Stimulated activated CD8-positive, alpha-beta memory T cell treated with anti-CD3 and anti-CD28 coated beads, Interleukin-15, amount 100 ng/mL, for 24 hours (primary cell): ENCODE results near the gene ANXA1.
"Not testable (repeated sequence)": the region's sequence is repeated elsewhere in the genome, so short reads cannot be mapped to it uniquely, and the experiment has no call there.

ENCODE experiments used
- DNase-seq: peaks from one replicate; pipeline ENCODE4 v3.0.0-alpha.2; 2020; ENCODE audit warnings: low read depth

Gene ANXA1, protein sequence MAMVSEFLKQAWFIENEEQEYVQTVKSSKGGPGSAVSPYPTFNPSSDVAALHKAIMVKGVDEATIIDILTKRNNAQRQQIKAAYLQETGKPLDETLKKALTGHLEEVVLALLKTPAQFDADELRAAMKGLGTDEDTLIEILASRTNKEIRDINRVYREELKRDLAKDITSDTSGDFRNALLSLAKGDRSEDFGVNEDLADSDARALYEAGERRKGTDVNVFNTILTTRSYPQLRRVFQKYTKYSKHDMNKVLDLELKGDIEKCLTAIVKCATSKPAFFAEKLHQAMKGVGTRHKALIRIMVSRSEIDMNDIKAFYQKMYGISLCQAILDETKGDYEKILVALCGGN

GRCh38 chr9:73151653-73152542, at the start of gene ANXA1:
TSS of gene ANXA1 (plus strand) at chr9:73151865. CDS start at chr9:73158536, 6,671 bp downstream.
- no peak for DNase-seq

DNA sequence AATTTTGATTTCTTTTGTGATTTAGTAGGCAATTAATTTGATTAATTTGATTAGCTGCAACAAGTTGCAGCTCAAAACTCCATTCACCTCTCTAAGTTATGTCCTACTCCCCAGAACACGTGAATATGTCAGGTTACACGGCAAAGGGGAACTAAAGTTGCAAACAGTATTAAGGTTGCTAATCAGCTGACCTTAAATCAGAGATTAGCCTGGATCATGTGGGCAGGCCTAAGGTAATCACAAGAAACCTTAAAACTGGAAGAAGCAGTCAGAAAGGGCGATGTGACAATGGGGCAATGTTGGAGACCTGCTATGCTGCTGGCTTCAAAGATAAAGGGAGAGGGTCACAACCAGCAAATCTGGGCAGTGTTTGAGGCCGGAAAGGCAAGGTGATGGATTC, 47.3 kb upstream of the ANXA1 start:
- no peak for DNase-seq

GRCh38 chr9:73104921-73105320, 46.7 kb upstream of the ANXA1 start:
- no peak for DNase-seq

GRCh38 chr9:73107489-73108069, 44.1 kb upstream of the ANXA1 start:
- DNase-seq, result not testable (repeated sequence)

DNA sequence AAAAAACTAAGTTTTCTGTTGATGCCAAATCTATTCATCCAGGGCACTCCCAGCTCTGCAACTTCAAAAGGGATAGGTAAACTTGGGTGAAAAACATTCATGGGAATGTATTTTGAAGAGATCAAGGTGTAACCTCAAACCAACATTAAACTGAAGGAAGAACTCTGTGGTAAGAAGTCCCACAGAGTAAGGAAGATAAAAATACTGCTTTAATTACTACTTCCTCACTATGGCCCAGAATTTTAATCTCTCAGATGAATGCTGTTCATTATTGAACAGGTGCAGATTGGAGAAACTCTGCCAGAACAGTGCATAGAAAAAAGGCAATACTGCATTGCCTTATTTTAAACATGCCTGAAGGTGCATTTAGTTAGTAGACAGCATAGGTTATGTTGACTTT, 37.6 kb upstream of the ANXA1 start:
- no peak for DNase-seq

- no peak for DNase-seq
These were observed 36.7 kb upstream of the ANXA1 start for GRCh38 chr9:73114958-73115357.

DNA sequence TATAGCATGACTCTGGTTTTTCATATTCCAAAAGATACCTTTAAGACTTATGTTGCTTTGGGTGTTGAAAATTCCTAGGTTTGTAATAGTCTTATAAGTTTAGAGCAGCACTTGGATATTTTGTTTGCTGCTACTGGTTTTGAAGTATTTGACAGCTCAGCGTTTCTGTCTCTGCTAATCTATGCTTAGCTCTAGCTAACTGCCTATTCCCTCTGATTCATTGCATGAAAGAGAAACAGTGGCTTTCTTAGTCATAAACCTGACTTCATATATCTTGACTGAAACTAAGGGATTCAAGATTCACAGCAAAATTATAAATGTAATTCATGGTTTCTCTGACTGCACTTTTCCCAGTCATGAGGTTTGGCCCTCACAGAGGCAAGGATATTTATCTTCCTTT, 35.6 kb upstream of the ANXA1 start:
- no peak for DNase-seq

- DNase-seq, result no peak
These were observed 34.8 kb upstream of the ANXA1 start for GRCh38 chr9:73116880-73117279.

DNA sequence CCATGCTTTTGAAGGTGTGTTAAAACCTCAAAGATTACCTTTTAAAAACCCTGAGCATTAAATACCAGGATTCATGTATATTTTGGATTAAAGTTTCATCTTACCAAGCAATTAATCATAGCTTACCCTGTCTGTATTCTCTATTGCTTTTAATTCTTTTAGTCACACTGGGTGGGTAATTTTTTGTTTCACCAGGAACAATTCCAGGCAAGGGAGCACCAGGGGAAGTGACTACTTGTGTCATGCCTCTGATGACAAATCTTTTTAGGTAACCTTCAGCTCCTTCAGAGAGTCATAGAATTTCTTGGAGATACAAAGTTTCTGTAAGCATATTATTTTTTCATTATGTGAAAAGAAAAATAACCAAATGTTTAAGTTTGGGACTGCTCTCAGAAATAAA, 33.4 kb upstream of the ANXA1 start:
- no peak for DNase-seq

DNA sequence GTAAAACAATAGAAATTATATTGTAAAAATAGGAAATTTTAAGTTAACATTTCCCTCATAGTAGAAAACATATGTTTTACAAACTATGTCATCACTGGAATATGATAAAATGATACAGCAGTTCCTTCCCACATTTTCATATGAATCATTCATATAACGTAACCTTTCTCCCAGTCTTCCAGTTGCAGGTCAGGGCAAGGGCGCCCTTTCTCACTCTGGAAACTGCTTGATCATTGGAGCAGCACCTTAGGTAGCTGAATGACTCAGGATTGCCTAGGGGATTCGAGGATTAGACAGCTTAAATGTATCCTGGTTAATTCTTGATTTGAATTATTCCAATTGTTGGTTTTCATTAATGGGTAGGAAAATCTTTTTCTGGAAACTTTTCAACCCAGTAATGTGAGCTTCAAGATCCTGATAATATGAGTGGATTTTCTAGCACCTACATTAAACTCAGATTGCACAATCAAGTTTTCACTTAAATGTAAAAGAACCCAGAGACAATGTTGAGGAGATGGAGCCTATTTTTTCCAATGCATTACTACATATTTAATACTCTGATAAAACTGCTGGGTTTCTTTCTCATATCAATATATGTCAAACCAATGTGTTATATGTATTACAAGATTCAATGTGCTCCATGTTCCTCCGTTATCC, 32.6 kb upstream of the ANXA1 start:
- DNase-seq, result no peak

DNA sequence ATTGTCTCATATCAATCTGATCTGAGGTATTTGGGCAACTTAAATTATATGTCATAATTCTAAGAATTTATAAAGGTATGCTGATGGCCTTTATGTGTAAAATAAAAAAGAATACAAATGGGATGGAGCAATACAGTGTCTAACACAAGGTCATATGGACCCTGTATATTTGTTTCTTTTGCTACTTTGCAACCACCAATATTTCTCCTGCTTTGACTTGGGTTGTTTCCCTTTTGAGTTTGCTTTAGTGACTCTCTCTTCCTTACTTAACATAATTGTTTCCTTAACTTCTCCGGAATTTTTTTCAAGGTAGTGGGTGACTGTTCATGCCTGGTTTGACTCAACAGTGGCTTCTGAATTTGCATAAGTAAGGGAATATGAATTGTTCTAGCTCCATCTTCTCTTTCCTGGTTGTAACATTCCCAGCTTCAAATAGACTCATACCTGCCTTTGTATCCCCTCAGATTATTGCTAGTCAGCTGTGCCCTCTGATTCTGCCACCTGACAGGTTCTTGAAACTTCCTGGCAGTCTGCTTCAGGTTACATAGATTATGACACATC, 30.2 kb upstream of the ANXA1 start:
- no peak for DNase-seq

DNA sequence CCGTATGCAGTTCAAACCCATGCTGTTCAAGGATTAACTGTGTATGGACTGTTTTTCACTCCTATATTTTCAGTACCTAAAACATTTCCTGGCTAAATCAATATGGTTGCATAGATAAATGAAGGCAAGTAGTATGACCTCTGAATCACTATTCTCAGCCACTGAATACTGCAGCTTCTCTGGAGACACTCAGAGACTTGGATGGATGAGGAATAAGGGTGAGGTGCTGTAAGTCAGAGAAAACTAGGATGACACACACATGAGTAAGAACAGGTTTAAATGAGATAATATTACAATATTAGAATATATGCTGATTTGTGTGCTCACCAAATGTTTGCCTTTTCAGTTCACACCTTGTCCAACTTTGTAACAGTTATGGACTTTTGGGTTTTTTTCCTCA, 26.0 kb upstream of the ANXA1 start:
- no peak for DNase-seq

DNA sequence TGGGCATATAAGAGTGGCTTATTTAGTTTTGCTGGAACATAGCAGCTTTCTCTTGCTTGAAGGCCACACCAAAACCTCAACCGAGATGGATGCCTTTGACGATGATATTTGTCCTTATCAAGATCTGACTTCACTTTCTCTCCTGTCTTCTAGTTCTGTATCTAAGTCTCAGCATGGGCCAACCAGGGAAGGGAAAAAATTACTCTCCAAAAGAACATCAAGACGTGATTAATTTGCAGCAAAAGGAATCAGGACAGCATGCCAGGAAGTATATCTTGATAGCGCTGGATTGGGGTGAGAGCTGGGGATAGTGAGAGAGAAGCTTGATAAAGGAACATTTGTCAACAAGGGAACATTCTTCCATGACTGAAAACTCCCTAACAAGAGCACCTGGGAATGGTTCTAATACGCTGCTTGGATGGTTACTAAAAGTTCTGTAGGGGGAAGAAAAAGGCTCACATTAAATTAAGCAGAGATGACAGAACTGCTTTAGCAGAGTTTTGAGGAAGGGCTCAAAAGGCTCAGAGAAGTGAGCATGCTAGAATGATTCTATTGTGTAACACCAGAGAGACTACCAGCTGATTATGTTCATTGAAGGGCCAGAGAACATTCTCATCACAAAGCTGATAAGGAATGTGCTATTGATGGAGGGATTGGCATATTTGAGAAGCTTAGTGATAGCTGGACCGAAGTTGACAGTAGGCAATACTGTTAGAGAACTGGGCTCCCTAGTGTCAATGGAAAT, 21.6 kb upstream of the ANXA1 start:
- no peak for DNase-seq

GRCh38 chr9:73131461-73131860, 20.2 kb upstream of the ANXA1 start:
- DNase-seq, result no peak

- peak; percentile 20 for DNase-seq
These were observed 19.5 kb upstream of the ANXA1 start for GRCh38 chr9:73132034-73132776.

DNA sequence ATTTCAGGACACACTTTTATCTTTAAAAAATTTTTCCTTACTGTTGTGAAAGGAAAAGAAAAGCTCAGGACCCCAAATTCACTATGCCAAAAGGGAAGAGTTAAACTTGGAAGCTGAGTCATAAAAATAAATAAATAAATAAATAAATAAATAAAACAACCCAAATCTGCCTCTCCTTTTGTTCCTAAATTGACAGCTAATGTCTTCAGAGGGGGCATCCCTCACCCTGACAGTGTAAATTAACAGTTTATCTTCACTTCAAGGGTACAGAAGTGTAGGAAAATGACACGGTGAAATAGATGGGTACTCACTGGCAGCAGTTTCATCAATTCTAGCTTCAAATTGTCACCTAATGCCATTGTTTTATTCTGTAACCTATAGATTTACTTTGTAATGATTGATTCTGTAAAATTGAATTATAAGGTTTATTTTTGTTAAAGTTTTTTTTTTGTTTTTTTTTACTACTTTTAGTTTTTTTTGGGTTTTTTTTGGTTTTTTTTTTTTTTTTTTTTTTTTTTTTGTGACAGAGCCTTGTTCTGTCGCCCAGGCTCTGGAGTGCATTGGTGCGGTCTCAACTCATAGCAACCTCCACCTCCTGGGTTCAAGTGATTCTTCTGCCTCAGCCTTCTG, 18.5 kb upstream of the ANXA1 start:
- DNase-seq, result no peak

DNA sequence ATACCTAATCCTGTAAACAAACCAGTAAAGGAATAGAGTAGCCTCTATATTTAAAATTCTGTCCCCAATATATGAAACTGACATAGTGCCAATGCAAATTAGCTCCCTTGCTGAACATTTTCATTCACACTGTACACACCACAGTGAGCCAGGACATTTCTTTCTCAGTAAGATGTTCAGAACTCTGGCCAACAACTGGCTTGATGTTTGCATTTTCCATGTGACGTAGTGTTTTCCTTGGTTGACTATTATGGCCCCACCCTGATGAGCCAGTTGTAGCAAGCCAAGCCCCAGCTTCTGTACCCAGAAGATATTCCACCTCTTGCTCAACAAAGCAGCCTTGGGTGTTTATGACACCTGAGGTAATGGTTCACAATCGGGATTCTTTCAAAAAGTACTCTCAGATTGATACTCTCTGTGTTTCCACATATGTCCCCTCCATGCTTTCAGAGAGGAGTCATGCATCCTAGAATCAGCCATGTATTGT, 17.7 kb upstream of the ANXA1 start:
- DNase-seq, result no peak

DNA sequence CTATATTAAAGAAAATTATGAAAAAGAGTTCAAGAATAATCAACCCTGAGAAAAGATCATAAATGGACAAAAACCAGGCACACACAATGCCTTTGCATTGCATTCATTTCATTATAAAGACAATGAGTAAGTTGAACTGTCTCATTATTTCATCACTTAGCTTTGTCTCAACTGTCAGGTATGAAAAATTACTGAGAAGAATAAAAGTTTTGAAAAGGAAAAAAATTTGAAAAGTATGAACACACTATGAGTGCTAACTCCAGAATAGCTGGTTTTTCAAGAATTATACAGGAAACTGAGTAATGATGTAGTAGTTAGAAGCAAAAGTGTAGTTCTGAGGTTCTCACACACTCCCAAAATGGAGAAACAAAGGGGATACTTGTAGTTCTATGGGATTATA, 16.3 kb upstream of the ANXA1 start:
- DNase-seq, result no peak

DNA sequence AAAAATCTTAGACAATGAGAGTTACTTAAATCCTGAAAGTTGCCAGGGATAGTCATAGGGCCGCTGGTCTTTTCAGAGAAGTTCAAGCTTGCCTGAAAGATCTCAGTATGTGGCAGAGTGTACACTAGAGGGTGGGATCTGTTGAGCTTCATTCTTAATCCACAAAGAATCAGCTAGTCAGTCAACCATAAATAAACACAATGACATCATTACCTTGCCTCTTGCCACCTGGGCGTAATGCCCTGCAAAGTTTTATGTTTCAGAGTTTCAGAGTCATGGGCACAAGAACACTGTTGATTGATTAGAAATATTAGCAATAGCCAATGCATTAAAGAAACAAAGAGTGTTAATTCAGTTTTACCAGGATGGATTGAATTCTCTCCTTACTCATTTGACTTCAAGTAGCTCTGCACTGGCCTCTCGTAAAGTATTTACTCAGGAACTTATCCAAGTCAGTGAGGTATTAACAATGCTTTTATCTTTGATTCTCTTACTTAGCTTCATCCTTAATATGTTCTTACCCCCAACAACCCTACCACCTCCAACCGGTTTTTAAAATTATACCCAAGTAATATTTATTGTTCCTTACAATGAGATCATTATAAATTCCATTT, 14.3 kb upstream of the ANXA1 start:
- no peak for DNase-seq

- no peak for DNase-seq
These were observed 13.8 kb upstream of the ANXA1 start for GRCh38 chr9:73137914-73138313.
